Progenitor cell of endocrine pancreas (in vitro differentiated cells): Measurements from ENCODE around the gene AP5M1. TPM values are rescaled to one million over a fixed set of nuclear protein-coding genes. Genes with fewer than 3 reads are reported as not detected.
A peak's percentile ranks its signal among the peaks of the same experiment; 100 is the strongest.
"Not testable (repeated sequence)": the region's sequence is repeated elsewhere in the genome, so short reads cannot be mapped to it uniquely, and the experiment has no call there.

ENCODE experiments used
- DNase-seq: peaks from one replicate; pipeline ENCODE4 v3.0.0; 2021; ENCODE audit warnings: low spot score; ENCODE audit not compliant: unreplicated experiment
- H3K27ac Mint-ChIP-seq: 2 replicates; pipeline ENCODE4 v1.8.0; 2021; ENCODE audit warnings: mild to moderate bottlenecking, moderate library complexity, mixed read lengths
- H3K27me3 Mint-ChIP-seq: 2 replicates; pipeline ENCODE4 v1.8.0; 2021; ENCODE audit warnings: mixed read lengths
- H3K36me3 Mint-ChIP-seq: 2 replicates; pipeline ENCODE4 v1.8.0; 2022; ENCODE audit warnings: mixed read lengths; ENCODE audit not compliant: insufficient read depth
- H3K4me1 Mint-ChIP-seq: 2 replicates; pipeline ENCODE4 v1.8.0; 2021; ENCODE audit warnings: low read depth, mixed read lengths
- H3K4me3 Mint-ChIP-seq: 2 replicates; pipeline ENCODE4 v1.8.0; 2021; ENCODE audit warnings: low read depth, mild to moderate bottlenecking, moderate library complexity, mixed read lengths
- H3K9me3 Mint-ChIP-seq: 2 replicates; pipeline ENCODE4 v1.8.0; 2021; ENCODE audit warnings: low read depth, mixed read lengths
- CTCF ChIP-seq: fragments of 200-600 bp; sonication (generic); IDR thresholded peaks from one replicate; pipeline ENCODE4 v1.5.0; 2021; ENCODE audit warnings: antibody characterized with exemption, mild to moderate bottlenecking; ENCODE audit not compliant: unreplicated experiment
- total RNA-seq: library from RNA; stranded (reverse); gene quantifications from 2 replicates; pipeline ENCODE4 v1.2.1, GENCODE V29; 2021

Gene AP5M1
- total RNA-seq, 1 donor from 2014 or later, result 48.1 TPM

GRCh38 chr14:57243320-57243719 is 25.5 kb upstream of the AP5M1 start:
- Mint-ChIP-seq H3K36me3 (peaks cover 11% of the 10 kb centered on the region), H3K27ac (no peak overlapping the region), H3K4me3 (no peak overlapping the region), H3K9me3 (no peaks in the 10 kb centered on the region), H3K27me3 (no peaks in the 10 kb centered on the region), H3K4me1 (no peaks in the 10 kb centered on the region)
- DNase-seq, result no peak
- TF ChIP-seq CTCF, result no peak

- H3K4me1 Mint-ChIP-seq, result no peaks in the 10 kb centered on the region
- no peak for DNase-seq
- H3K27me3 Mint-ChIP-seq, result no peaks in the 10 kb centered on the region
- peaks cover 11% of the 10 kb centered on the region for H3K36me3 Mint-ChIP-seq
- TF ChIP-seq CTCF, result no peak
- no peak overlapping the region for H3K27ac Mint-ChIP-seq
- H3K4me3 Mint-ChIP-seq, result no peak overlapping the region
- no peaks in the 10 kb centered on the region for H3K9me3 Mint-ChIP-seq
Observed at GRCh38 chr14:57244106-57244505, 24.7 kb upstream of the AP5M1 start.

- Mint-ChIP-seq H3K27me3 (no peaks in the 10 kb centered on the region), H3K4me1 (no peaks in the 10 kb centered on the region)
Observed at GRCh38 chr14:57245941-57246340, 22.8 kb upstream of the AP5M1 start.

GRCh38 chr14:57246933-57247657 is 21.7 kb upstream of the AP5M1 start:
- Mint-ChIP-seq H3K36me3 (peaks cover 10% of the 10 kb centered on the region), H3K4me3 (no peak overlapping the region), H3K4me1 (peaks cover 2% of the 10 kb centered on the region), H3K27ac (no peak overlapping the region), H3K9me3 (no peaks in the 10 kb centered on the region), H3K27me3 (no peaks in the 10 kb centered on the region)
- no peak for DNase-seq
- TF ChIP-seq CTCF, result no peak

More at GRCh38 chr14:57245941-57246340, 22.8 kb upstream of the AP5M1 start:
- DNase-seq, result no peak
- no peak for TF ChIP-seq CTCF
- Mint-ChIP-seq H3K36me3 (peaks cover 10% of the 10 kb centered on the region), H3K4me3 (no peak overlapping the region), H3K27ac (peak overlapping the region; percentile 37), H3K9me3 (no peaks in the 10 kb centered on the region)

GRCh38 chr14:57254884-57255283 is 13.9 kb upstream of the AP5M1 start:
- Mint-ChIP-seq H3K4me1 (peaks cover 9% of the 10 kb centered on the region), H3K36me3 (peaks cover 18% of the 10 kb centered on the region), H3K4me3 (no peak overlapping the region), H3K9me3 (peaks cover 10% of the 10 kb centered on the region), H3K27me3 (no peaks in the 10 kb centered on the region), H3K27ac (no peak overlapping the region)
- DNase-seq, result no peak
- no peak for TF ChIP-seq CTCF

GRCh38 chr14:57258221-57258620 is 10.6 kb upstream of the AP5M1 start:
- H3K9me3 Mint-ChIP-seq, H3K4me1 Mint-ChIP-seq, H3K27ac Mint-ChIP-seq, H3K27me3 Mint-ChIP-seq, DNase-seq, H3K4me3 Mint-ChIP-seq: not testable (repeated sequence)
- H3K36me3 Mint-ChIP-seq, result peaks cover 17% of the 10 kb centered on the region
